ENCODE measurements around the gene OPCML.

Gene OPCML

DNA sequence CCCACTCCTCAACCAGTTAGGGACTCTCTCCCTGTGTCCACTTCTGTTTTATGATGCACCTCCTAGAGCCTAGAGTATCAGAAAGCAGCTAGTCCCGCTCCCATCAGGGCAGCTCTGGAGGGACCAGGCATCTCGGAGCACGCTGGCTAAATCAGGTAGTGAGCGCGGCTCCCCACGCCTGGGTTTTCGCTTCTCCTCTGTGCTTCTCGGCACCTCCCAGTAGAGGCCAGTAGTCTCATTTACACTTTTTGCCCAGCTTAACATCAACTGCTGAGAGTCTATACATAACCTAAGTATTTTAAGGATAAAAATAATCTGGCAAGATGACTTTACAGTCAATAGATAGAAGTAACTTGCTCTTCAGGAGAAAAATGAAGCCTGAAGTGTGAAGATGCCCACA is 473.8 kb downstream of the OPCML start:
- no peak for DNase-seq

DNA sequence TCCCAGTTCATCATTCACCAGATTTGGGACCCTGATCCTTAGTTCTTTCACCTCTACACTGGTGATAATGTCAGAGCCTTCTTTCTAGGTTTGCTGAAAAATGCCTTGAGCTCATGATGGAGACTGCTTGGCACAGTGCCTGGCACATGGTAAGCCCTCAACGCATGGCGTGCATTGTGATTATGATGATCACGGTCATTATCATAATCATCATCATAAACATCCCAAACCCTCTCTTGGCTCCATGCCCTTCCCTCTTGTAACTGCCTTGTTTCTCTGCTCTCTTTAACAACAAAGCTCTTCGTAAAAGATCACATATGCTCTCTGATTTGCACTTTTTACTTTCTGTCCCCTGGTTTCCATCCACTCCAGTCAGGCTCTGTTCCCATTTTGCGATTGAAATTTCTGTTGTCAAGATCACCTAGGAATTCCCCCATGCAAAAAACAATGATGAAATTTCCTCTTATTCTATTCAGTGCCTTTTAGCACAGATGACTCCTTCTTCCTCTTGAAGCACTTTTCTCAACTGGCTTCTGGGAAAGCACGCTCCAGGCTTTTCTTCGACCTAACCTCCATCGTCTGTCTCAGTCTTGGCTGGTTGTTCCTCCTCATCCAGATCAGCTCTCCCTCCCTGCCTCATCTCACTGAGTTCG is 479.1 kb downstream of the OPCML start:
- DNase-seq = no peak

DNA sequence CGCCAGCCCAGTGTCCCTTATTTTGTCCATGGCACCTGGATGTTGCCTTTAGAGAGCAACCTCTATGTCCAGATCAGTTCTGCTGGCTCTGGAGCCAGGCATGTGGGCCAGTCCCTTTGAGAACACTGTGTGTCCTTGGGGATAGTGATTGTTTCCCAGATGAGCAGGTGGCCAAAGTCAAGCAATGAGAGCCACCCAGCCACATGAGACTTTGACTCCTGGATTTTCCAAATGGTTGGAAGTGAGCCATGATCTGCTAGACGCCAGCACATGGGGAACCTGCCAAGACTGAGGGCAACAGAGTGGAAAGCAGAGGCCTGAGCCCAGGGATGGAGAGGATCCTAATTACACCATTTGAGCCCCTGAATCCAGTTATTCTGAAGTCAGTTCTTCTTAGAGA is 479.8 kb downstream of the OPCML start:
- DNase-seq = no peak

DNA sequence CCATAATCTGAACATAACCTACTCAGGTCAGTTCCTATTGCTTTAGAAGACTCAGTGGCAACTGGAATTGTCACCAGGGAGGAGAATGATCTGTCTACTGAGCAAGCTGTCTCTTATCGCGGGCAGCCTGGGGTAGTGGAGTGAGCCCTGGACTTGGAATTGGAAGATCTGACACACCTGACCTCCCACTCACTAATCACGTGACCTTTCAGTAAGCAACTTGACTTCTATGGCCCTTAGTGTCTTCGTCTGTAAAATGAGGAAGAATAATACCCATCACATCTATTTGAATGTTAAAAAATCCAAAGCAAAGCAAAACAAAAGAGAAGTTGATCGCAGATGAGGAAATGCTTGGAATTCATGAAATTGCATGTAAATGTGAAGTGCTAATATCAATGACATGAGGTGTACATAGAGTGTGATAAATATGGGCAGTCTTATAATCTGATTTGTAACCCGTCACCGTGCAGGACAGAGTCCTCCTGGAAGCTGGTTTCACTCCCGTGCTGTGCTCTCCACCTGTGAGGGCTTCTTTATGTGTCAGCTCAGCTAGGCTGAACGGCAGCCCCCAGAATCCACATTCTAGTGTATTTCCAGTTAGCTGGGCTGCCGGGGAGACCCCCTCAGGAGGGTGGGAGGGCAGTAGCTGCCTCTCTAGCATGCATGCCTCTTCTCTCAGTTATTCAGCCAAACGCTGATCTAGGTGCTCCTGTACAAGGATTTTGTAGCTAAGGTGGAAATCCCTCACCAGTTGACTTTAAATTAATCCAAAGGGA is 482.9 kb downstream of the OPCML start:
- no peak for DNase-seq

DNA sequence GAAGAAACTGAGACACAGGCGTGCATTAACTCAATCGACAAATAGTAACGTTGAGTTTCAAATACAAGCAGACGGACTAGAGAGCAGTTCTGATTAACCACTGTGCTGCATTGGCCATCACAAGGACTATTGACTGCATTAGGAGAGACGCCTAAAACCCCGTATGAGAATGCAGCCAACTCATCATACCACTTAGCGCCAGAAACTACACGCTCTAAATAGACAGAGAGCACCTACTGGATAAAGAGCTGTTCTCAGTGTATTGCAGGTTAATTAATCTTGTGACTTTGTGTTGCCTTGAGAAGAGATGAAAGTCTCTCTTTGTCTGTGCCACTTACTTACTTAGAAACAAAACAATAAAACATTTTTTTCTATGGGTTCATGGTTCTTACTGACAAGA is 484.0 kb downstream of the OPCML start:
- no peak for DNase-seq

DNA sequence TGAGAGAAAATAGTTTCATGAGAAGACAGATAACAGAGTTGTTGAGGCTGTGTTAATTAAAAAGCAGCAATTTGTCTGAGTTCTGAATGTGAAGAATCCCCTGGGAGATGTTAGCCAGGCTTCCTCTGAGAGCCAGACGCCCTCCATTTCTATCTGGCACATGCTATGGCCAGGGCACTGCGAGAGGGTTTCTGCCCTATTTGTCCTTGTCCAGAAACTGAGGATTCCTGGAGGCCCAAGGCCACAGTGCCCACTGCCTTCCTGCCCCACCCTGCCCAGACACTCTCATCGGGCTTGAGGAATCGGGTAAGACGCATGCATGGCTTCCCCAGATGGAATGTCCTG is 484.6 kb downstream of the OPCML start:
- DNase-seq = no peak

DNA sequence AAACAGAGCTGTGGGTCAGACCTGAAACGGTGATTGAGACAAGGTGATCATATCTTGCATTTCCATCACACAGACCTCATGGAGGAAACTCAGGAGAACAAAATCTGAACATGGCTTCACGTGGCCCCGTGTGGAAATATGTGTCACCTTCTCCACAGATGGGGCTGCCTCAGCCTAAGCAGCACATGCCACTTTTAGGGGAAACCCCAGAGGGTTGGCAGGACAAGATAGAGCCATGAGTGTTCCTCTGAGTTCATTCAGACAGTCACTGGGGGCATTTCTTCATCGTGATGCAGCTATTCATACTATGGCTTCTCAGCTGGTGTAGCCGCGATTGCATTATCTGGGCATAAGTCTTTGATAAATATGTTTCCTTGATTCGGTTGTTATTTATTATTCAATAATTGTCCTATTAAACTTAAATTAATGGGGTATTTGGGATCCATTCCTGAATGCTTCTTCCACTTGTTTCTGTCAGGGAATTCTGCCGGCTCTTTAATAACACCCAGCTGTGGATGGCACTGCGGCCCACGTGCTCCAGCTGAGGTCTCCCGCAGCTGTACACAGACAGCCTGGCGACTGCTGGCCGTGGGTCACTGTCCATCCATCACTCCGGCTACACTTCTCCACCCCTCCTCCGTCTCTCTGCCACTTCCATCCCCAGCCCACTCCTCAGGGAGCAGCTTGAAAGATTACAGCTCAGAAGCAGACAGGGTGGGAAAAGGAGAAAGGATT is 485.1 kb downstream of the OPCML start:
- DNase-seq = no peak

DNA sequence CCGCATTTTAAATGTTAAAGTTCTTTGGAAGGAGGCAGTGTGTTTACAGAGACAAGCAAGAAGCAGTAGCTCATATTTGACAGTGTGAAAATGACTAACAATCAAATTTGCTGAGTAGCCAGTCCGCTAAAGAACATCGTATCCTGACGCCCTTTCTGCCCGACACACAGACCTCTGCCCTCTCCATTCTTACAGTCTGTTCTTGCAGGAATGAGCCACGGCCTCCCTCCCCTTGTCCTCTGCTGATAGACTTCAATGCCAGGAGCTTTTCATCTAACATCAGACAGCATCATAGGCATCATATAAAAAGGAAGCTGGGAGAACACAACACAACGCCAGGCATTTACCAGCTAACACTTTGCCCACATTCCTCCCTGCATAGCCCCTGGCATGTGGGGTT is 486.0 kb downstream of the OPCML start:
- no peak for DNase-seq

DNA sequence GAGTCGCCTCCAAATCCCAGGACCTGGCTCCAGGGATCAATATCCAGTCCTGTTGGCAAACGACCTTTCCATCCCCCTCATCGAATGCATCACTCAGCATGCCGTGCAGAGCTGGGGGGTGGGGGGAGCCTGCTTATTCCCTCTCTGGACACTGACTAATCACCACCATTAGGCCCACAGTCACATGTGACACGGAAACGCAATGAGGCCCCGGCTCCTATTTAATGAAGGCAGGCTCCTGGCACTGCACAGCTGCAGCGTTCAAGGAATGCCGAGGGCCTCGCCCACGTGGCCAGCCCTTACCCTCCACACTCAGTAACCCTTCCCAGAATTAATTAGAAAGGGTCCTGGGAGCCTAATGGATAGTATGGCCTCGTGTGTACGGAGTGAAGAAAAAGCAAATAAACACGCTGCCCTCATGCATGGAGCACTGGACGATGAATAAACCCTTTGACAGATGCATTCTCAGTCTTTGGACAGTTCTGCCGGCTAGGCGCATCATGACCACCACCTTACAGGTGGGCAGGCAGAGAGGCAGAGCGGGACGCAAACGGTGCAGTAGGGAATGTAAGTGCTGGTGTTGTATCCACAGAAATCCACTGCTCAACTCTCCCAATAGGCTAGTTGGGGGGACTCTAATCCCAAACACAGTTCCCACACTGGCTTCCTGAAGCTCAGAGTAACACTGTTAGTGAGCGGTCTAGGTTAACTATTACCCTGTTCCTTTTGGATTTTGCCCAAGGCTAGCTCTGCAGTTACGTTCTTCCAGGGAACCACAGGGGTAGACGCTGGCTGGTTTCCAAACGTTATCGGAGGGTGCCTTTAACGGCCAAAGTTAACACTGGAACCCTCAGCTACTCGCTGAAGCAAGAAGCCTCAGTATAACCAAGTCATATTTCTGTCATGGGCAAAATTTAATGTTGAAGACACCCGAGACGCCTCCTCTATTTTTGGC is 490.1 kb downstream of the OPCML start:
- DNase-seq = no peak

DNA sequence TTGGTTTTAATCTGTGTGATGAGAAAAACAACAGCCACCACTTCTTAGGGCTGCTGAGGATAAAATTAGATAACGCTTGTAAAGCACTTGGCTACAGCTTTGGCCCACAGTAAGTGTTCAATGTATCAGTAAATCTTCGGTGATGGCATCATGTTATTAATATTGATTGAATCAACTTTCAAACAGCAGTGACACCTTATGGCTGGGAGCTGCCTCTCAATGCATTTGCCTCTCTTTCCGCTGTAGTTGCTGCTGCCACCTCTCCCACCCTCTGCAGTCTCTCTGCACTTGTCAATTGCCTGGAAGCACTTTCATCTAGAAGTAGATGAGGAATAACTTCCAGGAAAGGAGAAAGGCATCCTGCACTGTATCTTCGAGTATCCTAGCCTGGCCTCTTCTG is 491.1 kb downstream of the OPCML start:
- no peak for DNase-seq

DNA sequence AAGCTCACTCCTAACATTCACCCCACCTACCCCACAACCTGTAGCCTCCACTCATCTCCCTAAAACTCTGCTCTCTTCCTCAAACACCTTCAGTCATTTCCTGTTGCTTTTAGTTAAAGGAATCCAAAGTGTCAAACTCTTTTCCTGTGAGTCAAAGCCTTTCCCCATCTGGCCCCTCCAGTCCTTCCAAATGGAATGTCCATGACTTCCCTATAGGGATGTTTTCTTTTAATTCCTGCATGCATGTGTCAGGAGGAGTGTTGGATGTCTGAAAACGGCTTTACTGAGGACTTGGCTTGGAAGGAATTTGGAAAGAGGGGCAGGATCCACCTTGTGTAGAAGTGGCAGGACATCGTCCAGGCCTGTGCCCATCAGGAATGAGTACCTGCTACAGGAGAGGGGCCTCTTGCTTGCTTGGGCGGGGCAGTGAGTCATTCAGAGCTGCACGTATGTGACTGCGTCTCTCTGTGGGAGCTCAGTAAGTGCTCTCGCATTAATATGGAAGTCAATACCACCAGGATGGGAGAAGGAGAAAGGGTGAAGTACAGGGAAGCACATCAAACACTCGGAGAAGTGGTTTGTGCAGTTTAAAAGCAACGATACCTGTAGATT is 491.9 kb downstream of the OPCML start:
- DNase-seq = no peak

DNA sequence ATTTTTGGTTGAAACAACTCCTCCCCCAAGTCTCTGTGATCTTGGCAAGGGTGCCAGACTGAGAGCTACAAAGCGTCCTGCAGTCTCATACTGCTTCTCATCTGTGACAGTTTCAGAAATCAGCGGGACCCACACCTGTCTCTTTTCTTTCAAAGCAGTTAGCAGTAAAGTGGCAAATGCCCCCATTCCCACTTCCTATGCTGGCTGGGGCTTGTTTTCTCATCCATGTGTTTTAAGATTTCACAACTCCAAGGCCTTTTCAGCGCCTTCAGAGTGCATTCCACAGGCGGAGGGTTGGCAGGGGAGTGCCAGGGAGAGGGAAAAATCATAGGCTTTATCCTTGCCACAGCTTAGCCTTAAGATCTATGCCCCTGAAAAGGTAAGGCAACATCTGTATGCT is 493.5 kb downstream of the OPCML start:
- DNase-seq = no peak

DNA sequence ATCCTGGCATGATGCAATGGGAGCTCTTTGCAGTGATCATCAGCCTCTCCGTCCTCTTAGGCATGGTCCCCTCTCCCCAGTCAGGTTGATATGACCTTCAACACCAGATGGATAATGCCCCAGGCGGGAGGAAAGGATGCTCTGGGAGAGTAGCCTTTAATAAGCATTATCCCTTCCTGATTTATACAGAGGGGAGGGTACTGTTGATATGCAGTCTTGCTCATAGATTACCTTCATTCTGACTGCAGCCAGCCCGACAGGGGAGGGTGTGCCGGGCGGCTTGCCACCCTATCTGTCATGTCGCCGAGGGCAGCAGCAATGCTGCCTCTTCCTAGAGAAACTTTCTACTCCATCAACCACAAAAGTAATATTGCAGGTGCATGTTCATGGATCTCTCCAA is 497.4 kb downstream of the OPCML start:
- no peak for DNase-seq

DNA sequence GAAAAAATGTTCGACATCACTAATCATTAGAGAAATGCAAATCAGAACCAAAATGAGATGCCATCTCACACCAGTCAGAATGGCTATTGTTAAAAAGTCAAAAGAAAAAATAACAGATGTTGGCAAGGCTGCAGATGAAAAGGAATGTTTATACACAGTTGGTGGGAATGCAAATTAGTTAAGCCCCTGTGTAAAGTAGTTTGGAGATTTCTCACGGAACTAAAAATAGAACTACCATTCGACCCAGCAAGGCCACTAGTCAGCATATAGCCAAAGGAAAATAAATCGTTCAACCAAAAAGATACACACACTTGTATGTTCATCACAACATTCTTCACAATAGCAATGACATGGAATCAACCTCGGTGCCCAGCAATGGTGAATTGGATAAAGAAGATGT is 503.2 kb downstream of the OPCML start:
- no peak for DNase-seq

DNA sequence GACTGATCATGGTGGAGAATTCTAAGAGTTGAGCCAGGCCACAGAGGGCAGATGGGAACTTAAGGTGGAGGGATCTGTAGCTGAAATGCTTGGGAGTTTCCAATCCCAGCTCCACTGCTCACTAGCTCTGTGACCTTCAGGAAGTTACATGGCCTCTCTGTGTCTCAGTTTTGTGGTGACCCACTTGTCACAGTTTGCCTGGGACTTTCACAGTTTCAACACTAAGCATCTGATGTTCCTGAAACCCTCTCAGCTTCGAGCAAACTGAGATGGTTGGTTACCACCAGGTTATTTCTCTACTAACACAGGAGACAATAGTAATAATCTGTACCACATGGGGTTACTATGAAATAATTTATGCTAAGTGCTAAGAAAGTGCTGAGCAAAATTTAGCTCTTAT is 505.3 kb downstream of the OPCML start:
- no peak for DNase-seq

DNA sequence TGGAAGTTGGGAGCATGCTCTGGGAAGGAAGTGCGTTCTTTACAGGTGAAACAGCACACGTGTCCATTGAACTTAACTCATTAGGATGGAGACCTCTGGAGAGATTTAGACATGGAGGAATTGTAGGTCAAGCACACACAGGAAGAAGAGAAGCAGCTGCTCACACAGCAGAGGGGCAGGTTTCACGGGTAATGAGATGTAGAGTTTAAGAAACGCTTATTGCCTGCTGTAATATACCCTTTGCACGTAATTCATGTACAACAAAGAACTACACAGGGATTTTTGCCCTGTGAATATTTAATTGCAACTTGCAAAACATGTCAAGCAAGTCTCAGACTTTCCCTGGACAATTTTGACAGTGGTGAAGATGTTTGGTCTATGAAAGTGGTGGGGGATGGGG is 508.0 kb downstream of the OPCML start:
- DNase-seq = no peak

DNA sequence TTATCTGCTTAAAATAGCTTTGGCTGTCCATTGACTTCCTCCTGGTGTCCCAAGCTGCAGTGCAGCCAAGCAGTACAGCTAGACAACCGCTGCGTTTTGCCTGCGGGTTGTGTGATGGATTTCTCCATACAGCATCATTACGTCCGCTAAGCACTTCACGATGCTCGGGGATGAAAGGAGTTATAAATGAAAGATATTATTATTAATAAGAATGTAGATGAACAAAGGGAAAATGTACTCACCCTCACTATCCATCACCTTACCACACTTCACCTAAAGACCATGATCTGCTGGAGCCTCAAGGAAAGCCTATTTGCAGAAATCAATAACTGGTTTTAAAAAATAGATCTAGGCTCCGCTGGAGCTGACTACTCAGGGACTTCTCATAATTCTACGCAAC is 509.1 kb downstream of the OPCML start:
- DNase-seq = no peak

DNA sequence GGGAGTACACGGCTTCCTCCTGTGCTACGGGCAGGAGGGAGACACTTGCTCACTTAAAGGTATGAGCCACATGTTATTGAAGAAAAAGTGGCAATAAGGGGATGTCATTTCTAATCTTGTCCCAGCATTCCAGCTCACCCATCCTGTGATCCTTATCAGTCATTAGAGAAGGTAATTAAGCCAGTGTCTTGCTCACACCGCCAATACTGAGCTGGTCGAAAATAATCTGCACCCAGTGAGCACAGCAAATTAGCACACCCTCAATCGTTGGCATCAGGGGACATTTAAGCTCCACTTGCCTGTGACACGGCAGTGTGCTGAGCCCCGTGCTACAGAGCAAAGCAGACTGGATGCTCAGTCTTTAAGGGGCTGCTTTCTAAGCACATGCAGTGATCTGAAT is 510.7 kb downstream of the OPCML start:
- no peak for DNase-seq

DNA sequence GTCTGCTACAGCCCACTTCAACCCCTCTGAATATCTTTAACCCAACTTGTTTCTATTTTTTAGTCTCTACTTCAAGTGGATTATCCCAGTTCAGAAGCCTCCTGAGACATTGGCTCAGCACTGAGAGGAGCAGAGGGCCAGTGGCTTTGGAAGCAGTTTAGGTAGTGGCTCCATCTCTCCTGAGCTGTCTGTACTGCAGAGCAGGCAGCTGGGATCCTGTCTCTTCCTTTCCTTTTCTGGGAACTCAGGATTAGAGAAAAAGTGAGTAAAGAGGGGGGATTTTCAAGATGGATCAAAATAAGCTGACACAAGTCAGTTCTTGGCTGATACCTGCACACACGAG is 512.0 kb downstream of the OPCML start:
- no peak for DNase-seq

DNA sequence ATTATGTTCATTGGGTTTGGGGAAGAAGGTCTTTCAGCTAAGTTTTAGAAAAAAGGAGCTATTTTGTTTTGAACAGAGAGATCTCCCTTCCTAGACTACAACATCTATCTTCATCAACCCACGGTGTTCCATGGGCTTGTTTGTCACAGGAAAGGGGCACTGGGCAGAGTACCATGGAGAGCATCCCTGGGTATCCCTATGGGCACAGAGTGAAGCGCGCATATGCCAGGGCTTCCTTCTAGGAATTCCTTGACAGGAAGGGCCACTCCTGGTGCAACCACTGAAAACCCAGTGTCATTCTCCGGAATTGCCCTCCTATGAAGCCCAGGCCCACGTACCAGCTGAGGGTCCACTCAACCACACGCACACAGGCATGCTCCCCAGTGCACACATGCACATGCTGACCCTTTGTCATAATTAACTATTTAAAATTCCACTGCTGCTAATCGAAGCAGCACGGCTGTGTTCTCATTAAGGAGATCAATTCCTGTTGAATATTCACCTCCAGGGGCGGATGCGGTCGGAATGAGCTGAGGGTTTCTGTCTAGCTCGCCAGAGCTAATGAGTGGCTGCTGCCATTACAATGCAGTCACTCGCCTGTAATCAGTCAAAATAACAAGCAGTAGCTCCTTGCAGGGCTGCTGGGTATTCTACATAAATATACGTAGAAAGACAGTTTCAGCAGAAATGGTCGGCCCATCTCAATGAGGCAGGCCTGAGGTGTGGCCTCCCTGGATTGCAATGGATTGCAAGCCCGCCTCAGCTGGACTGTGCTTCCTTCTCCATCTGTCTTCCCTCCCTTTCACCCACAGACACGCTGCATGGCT is 512.5 kb downstream of the OPCML start:
- DNase-seq = no peak

DNA sequence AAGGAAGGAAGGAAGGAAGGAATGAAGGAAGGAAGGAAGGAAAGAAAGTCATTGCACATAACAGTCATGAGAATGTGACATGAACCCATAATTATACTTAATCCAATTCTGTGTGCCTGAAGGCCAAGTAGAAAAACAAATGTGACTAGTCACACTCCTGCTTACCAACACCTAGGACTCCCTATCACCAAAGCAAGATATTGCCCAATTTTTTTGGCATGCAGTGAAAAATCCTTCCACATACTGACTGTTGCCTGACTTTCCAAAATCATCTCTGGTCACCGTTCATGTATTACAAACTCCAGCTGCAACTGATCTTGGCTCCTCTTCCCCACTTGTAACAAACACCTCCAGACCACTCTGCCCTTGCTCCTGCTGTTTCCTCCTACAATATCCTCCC is 516.8 kb downstream of the OPCML start:
- no peak for DNase-seq

DNA sequence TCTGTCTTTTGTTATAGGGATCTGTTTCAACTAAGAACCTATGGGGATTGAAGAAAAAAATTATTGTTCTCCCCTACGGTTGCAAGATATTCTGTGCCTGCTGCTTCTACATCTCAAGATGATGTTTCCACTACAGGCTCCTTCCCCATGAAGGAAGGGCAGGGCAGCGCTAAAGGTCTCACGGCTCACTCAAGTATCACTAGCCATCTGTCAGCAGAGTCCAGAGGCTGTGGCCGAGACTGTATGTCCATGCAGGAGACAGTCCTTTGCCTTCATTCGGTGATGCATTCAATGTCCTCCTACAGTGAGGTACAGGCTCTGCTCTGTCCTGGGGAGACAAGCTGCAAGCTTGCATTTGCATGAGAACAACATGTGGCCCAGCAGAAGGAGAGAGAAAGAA is 518.0 kb downstream of the OPCML start:
- no peak for DNase-seq
